SK-N-SH (cell line): Measurements from ENCODE around the gene CPSF4. TPM values are rescaled to one million over a fixed set of nuclear protein-coding genes. Genes with fewer than 3 reads are reported as not detected.
A peak's percentile ranks its signal among the peaks of the same experiment; 100 is the strongest.

Experiments
- CTCF ChIA-PET: fragments of 300-600, 350-600 bp; formaldehyde crosslinking; extraction: SDS; loops from one replicate; lab custom pipeline; 2021; lab: Yijun Ruan, JAX
- POLR2A ChIA-PET: fragments of 350-600 bp; sonication (Branson Sonifier 250); formaldehyde crosslinking; extraction: SDS; loops from one replicate; lab custom pipeline; 2020; ENCODE audit warnings: antibody characterized with exemption, inconsistent platforms; lab: Yijun Ruan, JAX
- DNase-seq: peaks from one replicate; pipeline ENCODE4 v3.0.0; 2012
- H2AFZ ChIP-seq: fragments of 200-600 bp; sonication (generic); 2 replicates; pipeline ENCODE4 v1.8.1; 2016; ENCODE audit warnings: antibody characterized with exemption, mild to moderate bottlenecking, low read depth
- H3F3A ChIP-seq: fragments of 200-600 bp; sonication (generic); replicated peaks from 2 replicates; pipeline ENCODE3; 2016; ENCODE audit warnings: antibody characterized with exemption, mild to moderate bottlenecking; ENCODE audit not compliant: insufficient read depth
- H3K27ac ChIP-seq, 2 experiments: fragments of 200-500 bp in 1 of 2; fragments of 200-600 bp in 1 of 2; sonication (Bioruptor generic) in 1 of 2; sonication (generic), shearing (Covaris generic) in 1 of 2; 2 replicates each; pipeline versions ENCODE4 v1.5.1 to v1.6.1; 2014 to 2016; ENCODE audit warnings: low read depth in 2 of 2, inconsistent platforms in 1 of 2, low read length in 1 of 2, mild to moderate bottlenecking in 1 of 2, mixed read lengths in 1 of 2
- H3K27me3 ChIP-seq: fragments of 200-600 bp; sonication (generic), shearing (Covaris generic); 2 replicates; pipeline ENCODE4 v1.6.1; 2016; ENCODE audit warnings: mixed run types; ENCODE audit not compliant: insufficient read depth
- H3K36me3 ChIP-seq, 2 experiments: fragments of 200-500 bp in 1 of 2; fragments of 200-600 bp in 1 of 2; sonication (Bioruptor generic) in 1 of 2; sonication (generic) in 1 of 2; replicated peaks in 1 of 2; 2 replicates each; pipeline versions ENCODE3 to v1.5.1; 2014 to 2016; ENCODE audit warnings: low read length in 1 of 2, mild to moderate bottlenecking in 1 of 2; ENCODE audit not compliant: insufficient read depth in 2 of 2, control insufficient read depth in 1 of 2
- H3K4me1 ChIP-seq, 2 experiments: fragments of 200-500 bp in 1 of 2; fragments of 200-600 bp in 1 of 2; sonication (Bioruptor generic) in 1 of 2; sonication (generic), shearing (Covaris generic) in 1 of 2; 2 replicates each; pipeline versions ENCODE4 v1.5.1 to v1.6.1; 2014 to 2016; ENCODE audit warnings: low read depth in 1 of 2, low read length in 1 of 2, mixed run types in 1 of 2; ENCODE audit not compliant: insufficient read depth in 2 of 2, control insufficient read depth in 1 of 2
- H3K4me2 ChIP-seq: fragments of 200-600 bp; sonication (generic), shearing (Covaris generic); 2 replicates; pipeline ENCODE4 v1.6.1; 2017; ENCODE audit warnings: mixed run types
- H3K4me3 ChIP-seq, 2 experiments: fragments of 200-500 bp in 1 of 2; fragments of 200-600 bp in 1 of 2; sonication (Bioruptor generic) in 1 of 2; sonication (generic), shearing (Covaris generic) in 1 of 2; 2 replicates each; pipeline versions ENCODE4 v1.5.1 to v1.8.1; 2014 to 2016; ENCODE audit warnings: low read depth in 2 of 2, inconsistent platforms in 1 of 2, low read length in 1 of 2, mild to moderate bottlenecking in 1 of 2, mixed read lengths in 1 of 2, moderate library complexity in 1 of 2
- H3K79me2 ChIP-seq: fragments of 200-600 bp; sonication (generic); 2 replicates; pipeline ENCODE4 v1.8.1; 2017; ENCODE audit warnings: mild to moderate bottlenecking; ENCODE audit not compliant: insufficient read depth
- H3K9ac ChIP-seq: fragments of 200-600 bp; sonication (generic); 2 replicates; pipeline ENCODE4 v1.6.1; 2017; ENCODE audit warnings: mixed run types
- H3K9me2 ChIP-seq: fragments of 200-600 bp; sonication (generic); 2 replicates; pipeline ENCODE4 v1.6.1; 2017; ENCODE audit warnings: mixed run types
- H3K9me3 ChIP-seq: fragments of 200-600 bp; sonication (generic); 2 replicates; pipeline ENCODE4 v1.6.1; 2017; ENCODE audit warnings: mixed run types, mild to moderate bottlenecking, moderate library complexity
- H4K20me1 ChIP-seq: fragments of 200-600 bp; sonication (generic); 2 replicates; pipeline ENCODE4 v1.6.1; 2017; ENCODE audit warnings: mild to moderate bottlenecking, mixed run types; ENCODE audit not compliant: insufficient read depth
- CHD2 ChIP-seq: fragments of 150-350 bp; IDR thresholded peaks from 2 replicates; pipeline ENCODE4 v1.6.1; 2018; ENCODE audit warnings: low read length; ENCODE audit not compliant: partially characterized antibody
- EZH2phosphoT487 ChIP-seq: fragments of 200-600 bp; sonication (generic); IDR thresholded peaks from 2 replicates; pipeline ENCODE4 v1.6.1; 2017; ENCODE audit warnings: low read depth, mixed run types, mild to moderate bottlenecking, antibody characterized with exemption, moderate library complexity, borderline replicate concordance
- NFIC ChIP-seq: IDR thresholded peaks from 2 replicates; pipeline ENCODE4 v1.4.0; 2012; ENCODE audit warnings: borderline replicate concordance
- POLR2AphosphoS5 ChIP-seq: IDR thresholded peaks from 2 replicates; pipeline ENCODE4 v1.6.1; 2012; ENCODE audit warnings: low read depth, low read length
- RAD21 ChIP-seq: IDR thresholded peaks from 2 replicates; pipeline ENCODE4 v1.6.1; 2012; ENCODE audit warnings: mild to moderate bottlenecking, low read length
- RCOR1 ChIP-seq: fragments of 150-350 bp; IDR thresholded peaks from 2 replicates; pipeline ENCODE4 v1.6.1; 2017; ENCODE audit warnings: antibody characterized with exemption, low read length
- RFX5 ChIP-seq: IDR thresholded peaks from 2 replicates; pipeline ENCODE4 v1.6.1; 2012; ENCODE audit warnings: mild to moderate bottlenecking, improper control_type of control experiment, low read length
- RXRA ChIP-seq: IDR thresholded peaks from 2 replicates; pipeline ENCODE4 v1.4.0; 2012; ENCODE audit warnings: low read depth, mild to moderate bottlenecking, borderline replicate concordance
- TCF12 ChIP-seq: IDR thresholded peaks from 2 replicates; pipeline ENCODE4 v1.4.0; 2012
- TEAD4 ChIP-seq: IDR thresholded peaks from 2 replicates; pipeline ENCODE4 v1.4.0; 2012; ENCODE audit warnings: mild to moderate bottlenecking, borderline replicate concordance; ENCODE audit not compliant: insufficient read depth
- WGBS: methylation state at CpG from one replicate; pipeline ENCODE4 v1.1.6; 2017; ENCODE audit warnings: low lambda C conversion rate; 5-methylcytosine and 5-hydroxymethylcytosine counted together
- polyA plus RNA-seq, 3 experiments: library from polyadenylated mRNA; depleted of rRNA; stranded (reverse); fragments of >200 nt; gene quantifications; 2 replicates each; pipeline ENCODE4 v1.2.3, GENCODE V29; 2012

CPSF4 gene
- polyA plus RNA-seq, 1 of the 3 experiments (the other 2 are of a cell fraction): 101 TPM

DNA sequence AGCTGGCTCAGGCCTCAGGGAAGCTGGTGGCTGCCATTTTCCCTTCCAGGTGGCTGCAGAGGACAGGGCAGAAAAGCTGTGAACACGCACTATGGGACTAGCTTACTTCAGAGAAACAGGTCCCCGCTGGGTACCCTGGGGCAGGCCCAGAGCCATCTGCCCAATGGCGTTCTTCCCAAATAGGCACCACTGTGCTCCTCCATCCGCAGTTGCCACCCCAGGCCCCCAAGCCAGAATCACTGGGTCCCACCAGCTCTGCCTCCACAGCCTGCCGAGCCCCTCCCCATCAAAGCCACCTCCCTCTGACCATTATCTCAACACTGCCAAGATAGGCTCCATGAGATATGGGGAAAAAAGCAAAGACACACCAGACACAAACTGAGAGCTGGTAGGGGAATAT lies 18.5 kb upstream of the CPSF4 start:
- H3K4me3 ChIP-seq: no peak overlapping the region
- no peaks in the 10 kb centered on the region for H3K9me3 ChIP-seq
- no peak overlapping the region for H3K27ac ChIP-seq
- ChIA-PET POLR2A (interaction anchor here (0.7 to 2.0 kb wide), 2 partner anchors 9 to 11 kb away, joined by 3 to 10 read pairs; partner anchors contain the start of genes BUD31 and PDAP1), CTCF (interaction anchor here (1.0 kb wide), 1 partner anchor 11 kb away, joined by 3 read pairs; the partner anchor contains the start of genes BUD31 and PDAP1)
- H3K27me3 ChIP-seq: no peaks in the 10 kb centered on the region
- peaks cover 17% of the 10 kb centered on the region for H3F3A ChIP-seq
- peaks cover 5% of the 10 kb centered on the region; the same call in 1 of the 2 replicates for H4K20me1 ChIP-seq
- 98% methylated on average over 5 of the region's 5 CpGs for WGBS
- H3K4me2 ChIP-seq: no peak overlapping the region
- H2AFZ ChIP-seq: no peak overlapping the region
- H3K36me3 ChIP-seq: peaks cover 60 to 69% of the 10 kb centered on the region in 2 experiments
- no peak overlapping the region for H3K9ac ChIP-seq
- peaks cover 13% of the 10 kb centered on the region; the same call in 1 of the 2 replicates for H3K79me2 ChIP-seq
- DNase-seq: no peak
- no peaks in the 10 kb centered on the region for H3K4me1 ChIP-seq
- no peaks in the 10 kb centered on the region for H3K9me2 ChIP-seq
- TF ChIP-seq RAD21 (no peak), RXRA (no peak), NFIC (no peak), EZH2phosphoT487 (no peak), CHD2 (no peak), TEAD4 (no peak), RCOR1 (no peak), POLR2AphosphoS5 (no peak), RFX5 (no peak)

GRCh38 chr7:99420986-99421385 lies 17.8 kb upstream of the CPSF4 start:
- no peaks in the 10 kb centered on the region for H3K9me3 ChIP-seq
- H3K4me1 ChIP-seq: no peaks in the 10 kb centered on the region
- DNase-seq: no peak
- H3K9me2 ChIP-seq: no peaks in the 10 kb centered on the region
- no peak overlapping the region for H3K9ac ChIP-seq
- H3K27ac ChIP-seq: no peak overlapping the region
- TF ChIP-seq TCF12: no peak
- POLR2A ChIA-PET: interaction anchor here (2.0 kb wide), 1 partner anchor 12 kb away, joined by 10 read pairs; the partner anchor contains the start of genes BUD31 and PDAP1
- peaks cover 14% of the 10 kb centered on the region for H3F3A ChIP-seq
- CTCF ChIA-PET: no interaction called here
- H3K79me2 ChIP-seq: peaks cover 12% of the 10 kb centered on the region; the same call in 1 of the 2 replicates
- no peak overlapping the region for H3K4me3 ChIP-seq
- H4K20me1 ChIP-seq: peaks cover 3% of the 10 kb centered on the region; the same call in 1 of the 2 replicates
- 92% methylated on average over 7 of the region's 7 CpGs for WGBS
- H3K27me3 ChIP-seq: no peaks in the 10 kb centered on the region
- H2AFZ ChIP-seq: no peak overlapping the region
- H3K36me3 ChIP-seq: peaks cover 59 to 68% of the 10 kb centered on the region in 2 experiments
- no peak overlapping the region for H3K4me2 ChIP-seq

GRCh38 chr7:99422186-99422585 lies 16.6 kb upstream of the CPSF4 start:
- TF ChIP-seq RCOR1: no peak
- ChIA-PET CTCF (interaction anchor here (0.6 kb wide), 1 partner anchor 43 kb away, joined by 3 read pairs; no protein-coding TSS in a partner anchor), POLR2A (interaction anchor here (0.6 to 1.6 kb wide), 3 partner anchors 9 to 17 kb away, joined by 3 to 6 read pairs (median 4); partner anchors contain the start of genes BUD31 and PDAP1)
- Histone ChIP-seq H3K79me2 (peaks cover 4% of the 10 kb centered on the region; the same call in 1 of the 2 replicates), H3F3A (peaks cover 6% of the 10 kb centered on the region), H3K4me1 (no peaks in the 10 kb centered on the region), H3K9me2 (no peaks in the 10 kb centered on the region), H3K4me2 (no peak overlapping the region), H3K36me3 (peaks cover 47 to 62% of the 10 kb centered on the region in 2 experiments), H3K4me3 (no peak overlapping the region), H3K27me3 (no peaks in the 10 kb centered on the region), H3K9me3 (no peaks in the 10 kb centered on the region), H2AFZ (no peak overlapping the region), H4K20me1 (no peaks in the 10 kb centered on the region), H3K9ac (no peak overlapping the region), H3K27ac (no peak overlapping the region)
- DNase-seq: peak; percentile 21
- 90% methylated on average over 11 of the region's 11 CpGs for WGBS
